Esophagus muscularis mucosa (tissue), 4 donors: ENCODE data around the gene LMOD1. TPM values are rescaled to one million over a fixed set of nuclear protein-coding genes. Genes with fewer than 3 reads are reported as not detected.

Experiments used
- DNase-seq: peaks from one replicate; pipeline ENCODE4 v3.0.0-alpha.2; 2017; ENCODE audit errors: extremely low spot score
- H3K27ac ChIP-seq, 4 donors: fragments of 200-600 bp; sonication (generic); replicated peaks in 1 of 4; 1 replicate in 3 of 4; 2 replicates in 1 of 4; pipeline ENCODE4 v1.5.1; 2016 to 2019; ENCODE audit warnings: mild to moderate bottlenecking in 1 of 4
- H3K27me3 ChIP-seq, 4 donors: fragments of 200-600 bp; sonication (generic); one replicate each; pipeline versions ENCODE4 v1.5.1 to v1.6.0; 2016 to 2019
- H3K36me3 ChIP-seq, 4 donors: fragments of 200-600 bp; sonication (generic); one replicate each; pipeline ENCODE4 v1.5.1; 2016 to 2019
- H3K4me1 ChIP-seq, 4 donors: fragments of 200-600 bp; sonication (generic); one replicate each; pipeline ENCODE4 v1.5.1; 2016 to 2019
- H3K4me3 ChIP-seq, 4 donors: fragments of 200-600 bp; sonication (generic); 1 replicate in 2 of 4; 2 replicates in 2 of 4; pipeline ENCODE4 v1.5.1; 2016 to 2019; ENCODE audit warnings: mild to moderate bottlenecking in 4 of 4, moderate library complexity in 1 of 4
- H3K9me3 ChIP-seq, 4 donors: fragments of 200-600 bp; sonication (generic); 1 replicate in 3 of 4; 2 replicates in 1 of 4; pipeline ENCODE4 v1.5.1; 2016 to 2019
- CTCF ChIP-seq, 3 experiments: fragments of 200-600 bp in 2 of 3; fragments of 450-650 bp in 1 of 3; sonication (generic) in 2 of 3; IDR thresholded peaks; one replicate each; pipeline ENCODE4 v1.5.1; 2017 to 2019; ENCODE audit warnings: antibody characterized with exemption in 3 of 3, mild to moderate bottlenecking in 2 of 3, moderate library complexity in 1 of 3
- EP300 ChIP-seq: sonication (generic); formaldehyde crosslinking; IDR thresholded peaks from one replicate; pipeline ENCODE4 v1.6.1; 2017; ENCODE audit warnings: antibody characterized with exemption
- POLR2A ChIP-seq: fragments of 450-650 bp; IDR thresholded peaks from one replicate; pipeline ENCODE4 v1.6.1; 2017; ENCODE audit warnings: antibody characterized with exemption, moderate library complexity, mild to moderate bottlenecking, low read depth
- POLR2AphosphoS5 ChIP-seq, 2 donors: sonication (generic); formaldehyde crosslinking; IDR thresholded peaks; one replicate each; pipeline ENCODE4 v1.6.1; 2017; ENCODE audit warnings: antibody characterized with exemption in 2 of 2
- WGBS: methylation state at CpG from one replicate; pipeline ENCODE4 v1.1.5; 2018; 5-methylcytosine and 5-hydroxymethylcytosine counted together
- intact Hi-C: fragments of 100-400 bp; cut with DNase I; formaldehyde crosslinking; loops from one replicate; pipeline ENCODE4 v1.15.1; 2023
- total RNA-seq, 4 donors: library from RNA; depleted of rRNA; stranded (reverse); fragments of >200 nt; gene quantifications; one replicate each; pipeline versions ENCODE4 v1.1.0 to v1.2.1, GENCODE V29; 2016

Gene LMOD1
- total RNA-seq, 4 donors from 2014 or later: 1,021 to 1,618 (median 1,290) TPM

DNA sequence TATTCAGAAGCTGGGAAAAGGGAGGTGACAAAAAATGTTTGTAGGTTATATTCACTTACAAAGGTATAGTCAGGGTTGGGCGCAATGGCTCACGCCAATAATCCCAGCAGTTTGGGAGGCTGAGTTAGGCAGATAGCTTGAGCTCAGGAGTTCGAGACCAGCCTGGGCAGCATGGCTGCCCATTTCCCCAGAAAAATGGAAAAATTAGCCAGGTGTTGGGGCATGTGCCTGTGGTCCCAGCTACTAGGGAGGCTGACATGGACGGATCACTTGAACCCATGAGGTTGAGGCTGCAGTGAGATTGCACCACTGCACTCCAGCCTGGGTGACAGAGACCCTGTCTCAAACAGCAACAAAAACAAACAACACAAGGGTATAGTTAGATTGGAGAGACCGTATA lies 12.0 kb upstream of the LMOD1 start:
- Histone ChIP-seq H3K27ac (no peak overlapping the region), H3K36me3 (peaks cover 31 to 63% (median 57%) of the 10 kb centered on the region in 4 donors), H3K9me3 (no peaks in the 10 kb centered on the region), H3K27me3 (no peaks in the 10 kb centered on the region), H3K4me1 (peaks cover 9 to 25% (median 21%) of the 10 kb centered on the region in 4 donors), H3K4me3 (no peak overlapping the region)
- intact Hi-C loops: no loop called here
- WGBS: 88% methylated on average over 5 of the region's 5 CpGs
- no peak for DNase-seq
- no peak for TF ChIP-seq CTCF (IDR thresholded peaks at IDR 0.05)
- no peak for TF ChIP-seq POLR2AphosphoS5 (IDR thresholded peaks at IDR 0.05)
- TF ChIP-seq EP300: no peak
- no peak for TF ChIP-seq POLR2A

GRCh38 chr1:201955729-201956143 lies 9.4 kb upstream of the LMOD1 start:
- intact Hi-C loops: no loop called here
- no peaks in the 10 kb centered on the region for H3K27me3 ChIP-seq
- TF ChIP-seq POLR2AphosphoS5 (IDR thresholded peaks at IDR 0.05) (no peak), CTCF (IDR thresholded peaks at IDR 0.05) (no peak), EP300 (no peak), POLR2A (no peak)
- H3K4me3 ChIP-seq: peak overlapping the region; percentile 75 to 96 (median 82)
- H3K4me1 ChIP-seq: peaks cover 9 to 25% (median 21%) of the 10 kb centered on the region in 4 donors
- H3K27ac ChIP-seq: peak overlapping the region; percentile 83 to 90 (median 86)
- under 1% methylated on average over 13 of the region's 17 CpGs for WGBS
- H3K9me3 ChIP-seq: no peaks in the 10 kb centered on the region
- peaks cover 17 to 37% (median 31%) of the 10 kb centered on the region in 4 donors for H3K36me3 ChIP-seq
- no peak for DNase-seq

DNA sequence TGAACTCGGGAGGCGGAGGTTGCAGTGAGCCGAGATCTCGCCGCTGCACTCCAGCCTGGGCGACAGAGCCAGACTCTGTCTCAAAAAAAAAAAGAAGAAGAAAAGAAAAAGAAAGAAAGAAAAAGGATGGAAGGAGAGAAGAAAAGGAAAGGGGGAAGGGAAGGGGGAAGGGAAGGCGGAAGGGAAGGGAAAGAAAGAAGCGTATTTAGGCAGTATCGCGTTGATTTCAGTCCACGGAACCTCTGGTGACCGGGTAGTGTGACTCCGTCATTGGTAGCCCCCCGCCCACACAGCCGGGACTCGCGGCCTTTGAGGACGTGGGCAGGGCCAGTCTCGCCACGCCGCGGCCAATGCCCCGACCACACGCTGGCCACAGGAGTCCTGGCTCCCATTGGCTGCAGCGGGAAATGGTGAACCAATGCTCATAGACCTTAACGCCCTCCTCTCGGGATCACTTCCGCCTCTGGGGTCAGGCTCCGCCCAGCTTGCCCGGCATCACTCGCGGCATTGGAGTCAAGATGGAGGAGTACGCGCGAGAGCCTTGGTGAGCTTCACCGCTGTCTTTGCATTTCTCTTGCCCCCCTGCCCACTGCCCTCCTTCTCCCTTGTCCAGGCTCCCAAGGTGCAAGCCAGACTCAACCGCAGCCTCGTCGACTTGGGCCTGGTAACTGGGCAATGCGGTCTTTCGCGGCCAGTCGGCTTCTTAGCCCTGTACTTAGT lies 8.8 kb upstream of the LMOD1 start, which contains the start of gene TIMM17A:
Gene TIMM17A, plus strand, starts transcription at position 495 of the 720 bp plus-strand sequence. Its CDS starts 24 bp downstream, at position 519.
- under 1% methylated on average over 37 of the region's 43 CpGs for WGBS

DNA sequence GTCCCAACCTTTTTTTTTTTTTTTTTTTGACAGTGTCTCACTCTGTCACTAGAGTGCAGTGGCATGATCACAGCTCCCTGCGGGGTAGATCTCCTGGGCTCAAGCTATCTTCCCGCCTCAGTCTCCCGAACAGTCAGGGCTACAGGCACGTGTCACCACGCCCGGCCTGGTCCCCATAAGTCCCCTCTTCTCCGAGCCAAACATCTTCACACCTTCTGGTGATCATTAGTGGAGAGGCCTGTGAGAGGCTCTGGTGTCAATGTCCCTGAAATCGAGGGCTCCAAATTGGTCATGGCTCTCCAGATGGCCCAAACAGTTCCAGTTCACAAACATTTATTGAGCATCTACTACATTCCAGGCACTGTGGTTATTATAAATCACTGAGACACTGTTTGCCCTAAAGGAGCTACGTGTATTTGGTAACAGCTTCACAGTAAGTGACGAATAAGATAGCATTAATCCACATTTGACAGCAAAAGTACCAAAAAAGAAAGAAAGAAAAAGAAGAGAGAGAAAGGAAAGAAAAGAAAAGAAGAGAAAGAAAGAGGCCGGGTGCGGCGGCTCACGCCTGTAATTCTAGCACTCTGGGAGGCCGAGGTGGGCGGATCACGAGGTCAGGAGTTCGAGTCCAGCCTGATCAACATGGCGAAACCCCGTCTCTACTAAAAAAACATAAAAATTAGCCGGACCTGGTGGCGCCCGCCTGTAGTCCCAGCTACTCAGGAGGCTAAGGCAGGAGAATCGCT lies 8.1 kb upstream of the LMOD1 start:
- Histone ChIP-seq H3K4me1 (peaks cover 9 to 25% (median 23%) of the 10 kb centered on the region in 4 donors), H3K36me3 (peaks cover 17 to 24% (median 22%) of the 10 kb centered on the region in 4 donors), H3K27ac (peak overlapping the region; percentile 83 to 90 (median 86)), H3K4me3 (peak overlapping the region; percentile 75 to 96 (median 82)), H3K27me3 (no peaks in the 10 kb centered on the region), H3K9me3 (no peaks in the 10 kb centered on the region)
- WGBS: 46% methylated on average over 21 of the region's 24 CpGs
- no peak for DNase-seq
- intact Hi-C loops: no loop called here
- TF ChIP-seq EP300 (no peak), POLR2AphosphoS5 (IDR thresholded peaks at IDR 0.05) (no peak), CTCF (IDR thresholded peaks at IDR 0.05) (no peak)

More for the DNA sequence above, 8.8 kb upstream of the LMOD1 start, which contains the start of gene TIMM17A:
- peaks cover 17 to 31% (median 28%) of the 10 kb centered on the region in 4 donors for H3K36me3 ChIP-seq
- peak; percentile 99 for DNase-seq
- no peaks in the 10 kb centered on the region for H3K27me3 ChIP-seq
- intact Hi-C loops: no loop called here
- peak within 1 kb of the TSS; percentile 75 to 96 (median 82) for H3K4me3 ChIP-seq
- peak within 1 kb of the TSS; percentile 83 to 90 (median 86) for H3K27ac ChIP-seq
- TF ChIP-seq EP300 (no peak), POLR2A (peak; percentile 88), POLR2AphosphoS5 (IDR thresholded peaks at IDR 0.05) (peak; percentile 96 to 97), CTCF (IDR thresholded peaks at IDR 0.05) (peak in 1 of 3 experiments; percentile 25)
- peaks cover 9 to 25% (median 21%) of the 10 kb centered on the region in 4 donors for H3K4me1 ChIP-seq
- no peaks in the 10 kb centered on the region for H3K9me3 ChIP-seq
